HEK293 (cell line): Measurements from ENCODE around the gene AP5Z1.

Experiments
- ZNF311 ChIP-seq: fragments of 450-650 bp; formaldehyde crosslinking; IDR thresholded peaks from 2 replicates; pipeline ENCODE4 v1.5.1; 2017; ENCODE audit warnings: missing biosample characterization, missing genetic modification characterization, borderline replicate concordance
- ZNF610 ChIP-seq: fragments of 450-650 bp; formaldehyde crosslinking; IDR thresholded peaks from 2 replicates; pipeline ENCODE4 v1.5.1; 2016; ENCODE audit warnings: missing biosample characterization, missing genetic modification characterization, borderline replicate concordance
- ZNF621 ChIP-seq: fragments of 450-650 bp; formaldehyde crosslinking; IDR thresholded peaks from 2 replicates; pipeline ENCODE4 v1.5.1; 2017; ENCODE audit warnings: missing biosample characterization, missing genetic modification characterization
- TF ChIP-seq, protein P1 (sequence below): fragments of 450-650 bp; formaldehyde crosslinking; IDR thresholded peaks from 2 replicates; pipeline ENCODE4 v1.5.1; 2016; ENCODE audit warnings: missing biosample characterization, missing genetic modification characterization
- TF ChIP-seq, protein P2 (sequence below): fragments of 450-650 bp; formaldehyde crosslinking; IDR thresholded peaks from 2 replicates; pipeline ENCODE4 v1.5.1; 2016; ENCODE audit warnings: missing biosample characterization, missing genetic modification characterization, low read depth

DNA sequence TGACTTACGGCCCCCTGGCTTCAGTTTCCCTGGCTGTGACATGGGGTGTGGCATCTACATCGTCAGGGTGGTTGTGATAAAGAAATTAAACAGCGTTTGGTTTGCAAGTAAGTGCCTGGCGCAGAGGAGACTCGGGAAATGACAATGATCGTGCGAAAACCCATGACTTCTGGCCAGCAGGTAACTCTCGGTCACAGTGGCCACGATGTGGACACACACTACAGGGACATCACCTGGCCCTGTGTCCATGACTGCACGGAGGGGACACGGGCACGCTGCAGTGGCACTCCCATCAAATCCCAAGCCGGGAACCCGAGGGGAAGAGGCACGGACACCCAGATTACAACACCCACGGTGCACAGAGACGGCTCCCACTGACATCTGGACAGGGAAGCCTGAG, 57.8 kb downstream of the AP5Z1 start:
- TF ChIP-seq, protein P1, sequence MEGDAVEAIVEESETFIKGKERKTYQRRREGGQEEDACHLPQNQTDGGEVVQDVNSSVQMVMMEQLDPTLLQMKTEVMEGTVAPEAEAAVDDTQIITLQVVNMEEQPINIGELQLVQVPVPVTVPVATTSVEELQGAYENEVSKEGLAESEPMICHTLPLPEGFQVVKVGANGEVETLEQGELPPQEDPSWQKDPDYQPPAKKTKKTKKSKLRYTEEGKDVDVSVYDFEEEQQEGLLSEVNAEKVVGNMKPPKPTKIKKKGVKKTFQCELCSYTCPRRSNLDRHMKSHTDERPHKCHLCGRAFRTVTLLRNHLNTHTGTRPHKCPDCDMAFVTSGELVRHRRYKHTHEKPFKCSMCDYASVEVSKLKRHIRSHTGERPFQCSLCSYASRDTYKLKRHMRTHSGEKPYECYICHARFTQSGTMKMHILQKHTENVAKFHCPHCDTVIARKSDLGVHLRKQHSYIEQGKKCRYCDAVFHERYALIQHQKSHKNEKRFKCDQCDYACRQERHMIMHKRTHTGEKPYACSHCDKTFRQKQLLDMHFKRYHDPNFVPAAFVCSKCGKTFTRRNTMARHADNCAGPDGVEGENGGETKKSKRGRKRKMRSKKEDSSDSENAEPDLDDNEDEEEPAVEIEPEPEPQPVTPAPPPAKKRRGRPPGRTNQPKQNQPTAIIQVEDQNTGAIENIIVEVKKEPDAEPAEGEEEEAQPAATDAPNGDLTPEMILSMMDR (tag by site-specific recombination) = no peak
- TF ChIP-seq ZNF311 (tag by site-specific recombination) (no peak), ZNF610 (no peak), ZNF621 (tag by site-specific recombination) (no peak)
- TF ChIP-seq, protein P2, sequence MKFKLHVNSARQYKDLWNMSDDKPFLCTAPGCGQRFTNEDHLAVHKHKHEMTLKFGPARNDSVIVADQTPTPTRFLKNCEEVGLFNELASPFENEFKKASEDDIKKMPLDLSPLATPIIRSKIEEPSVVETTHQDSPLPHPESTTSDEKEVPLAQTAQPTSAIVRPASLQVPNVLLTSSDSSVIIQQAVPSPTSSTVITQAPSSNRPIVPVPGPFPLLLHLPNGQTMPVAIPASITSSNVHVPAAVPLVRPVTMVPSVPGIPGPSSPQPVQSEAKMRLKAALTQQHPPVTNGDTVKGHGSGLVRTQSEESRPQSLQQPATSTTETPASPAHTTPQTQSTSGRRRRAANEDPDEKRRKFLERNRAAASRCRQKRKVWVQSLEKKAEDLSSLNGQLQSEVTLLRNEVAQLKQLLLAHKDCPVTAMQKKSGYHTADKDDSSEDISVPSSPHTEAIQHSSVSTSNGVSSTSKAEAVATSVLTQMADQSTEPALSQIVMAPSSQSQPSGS (tag by site-specific recombination) = no peak
